ENCODE measurements around the gene ME1.
"Not testable (repeated sequence)": the region's sequence is repeated elsewhere in the genome, so short reads cannot be mapped to it uniquely, and the experiment has no call there.

Gene ME1

DNA sequence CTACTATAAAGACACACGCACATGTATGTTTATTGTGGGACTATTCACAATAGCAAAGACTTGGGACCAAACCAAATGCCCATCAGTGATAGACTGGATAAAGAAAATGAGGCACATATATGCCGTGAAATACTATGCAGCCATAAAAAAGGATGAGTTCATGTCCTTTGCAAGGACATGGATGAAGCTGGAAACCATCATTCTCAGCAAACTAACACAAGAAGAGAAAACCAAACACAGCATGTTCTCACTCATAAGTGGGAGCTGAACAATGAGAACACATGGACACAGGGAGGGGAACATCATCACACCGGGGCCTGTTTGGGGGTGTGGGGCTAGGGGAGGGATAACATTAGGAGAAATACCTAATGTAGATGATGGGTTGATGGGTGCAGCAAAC, 174.1 kb downstream of the ME1 start:
- not testable (repeated sequence) for DNase-seq (ENCODE audit: low read depth in 3 of 3)

DNA sequence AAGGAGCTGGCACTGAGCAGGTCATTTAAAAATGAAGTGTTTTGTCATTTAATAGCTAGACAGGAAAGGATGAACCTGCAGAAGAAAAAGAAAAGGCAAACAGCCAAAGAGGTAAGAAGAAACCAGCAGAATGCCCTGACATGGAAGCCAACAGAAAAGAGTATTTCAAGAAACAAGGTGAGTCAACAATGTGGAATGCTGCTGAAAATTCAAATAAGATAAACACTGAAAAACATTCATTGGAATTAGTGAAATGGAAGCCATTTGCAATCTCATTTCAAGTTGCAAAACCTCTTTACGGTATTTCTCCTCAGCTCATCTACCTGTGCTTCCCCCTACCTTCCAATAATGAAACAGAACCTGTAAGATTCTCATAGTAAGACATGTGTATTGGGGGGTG, 178.1 kb downstream of the ME1 start:
- DNase-seq (ENCODE audit: low read depth in 3 of 3): no peak

DNA sequence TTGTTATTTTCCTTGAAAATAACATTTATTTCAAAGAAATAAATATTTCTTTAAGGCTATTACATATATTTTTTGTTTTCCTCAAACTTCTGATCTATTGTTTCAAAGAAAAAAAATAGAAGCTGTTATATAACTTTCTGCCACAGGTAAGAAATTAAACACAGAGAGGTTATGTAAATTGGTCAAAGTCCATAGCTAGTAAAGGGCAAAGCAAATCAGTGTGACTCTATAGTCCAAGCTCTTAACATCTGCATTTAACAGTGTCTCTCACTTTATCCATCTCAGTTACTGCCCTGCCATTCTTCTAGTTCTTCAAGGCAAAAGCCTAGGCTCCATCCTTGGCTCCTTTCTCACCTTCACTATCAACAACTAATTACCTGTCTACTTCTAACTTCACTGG, 180.6 kb downstream of the ME1 start:
- DNase-seq (ENCODE audit: low read depth in 3 of 3): no peak

DNA sequence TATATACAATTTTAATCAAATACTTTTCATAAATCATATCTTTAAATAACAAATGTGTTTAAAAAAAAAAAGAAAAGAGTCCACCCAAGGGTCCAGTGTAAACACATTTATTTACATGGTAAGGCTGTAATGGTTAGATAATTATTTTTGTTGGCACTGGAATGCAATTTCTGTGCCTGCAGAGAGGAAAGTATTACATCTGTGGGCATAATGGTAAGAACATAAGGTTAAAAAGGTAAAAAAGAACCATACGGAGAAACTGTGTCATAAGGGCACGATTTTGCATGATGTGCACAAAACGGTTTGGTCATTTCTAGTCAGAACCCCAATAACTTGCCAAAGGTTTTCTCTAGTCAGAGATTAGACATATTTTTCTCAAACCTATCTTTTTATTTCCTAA, 183.4 kb downstream of the ME1 start:
- DNase-seq (ENCODE audit: low read depth in 3 of 3): no peak

DNA sequence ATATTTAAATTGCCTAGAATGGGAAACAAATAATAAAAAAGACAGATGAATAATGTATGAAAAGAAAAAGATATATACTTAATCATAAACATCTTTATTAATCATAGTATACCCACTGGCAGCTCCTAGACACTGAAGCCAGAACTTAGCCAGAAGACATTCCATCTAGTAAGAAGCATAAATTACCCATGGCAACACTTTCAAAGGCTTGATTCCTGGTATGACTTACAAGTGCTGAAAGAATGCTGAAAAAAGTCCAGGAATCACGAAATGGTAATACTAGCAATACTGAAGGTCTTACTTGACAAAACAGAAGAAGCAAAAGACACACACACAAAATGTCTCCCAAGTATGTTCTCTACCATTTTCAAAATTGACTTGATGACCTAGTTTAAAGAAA, 199.7 kb downstream of the ME1 start:
- no peak for DNase-seq (ENCODE audit: low read depth in 3 of 3)

DNA sequence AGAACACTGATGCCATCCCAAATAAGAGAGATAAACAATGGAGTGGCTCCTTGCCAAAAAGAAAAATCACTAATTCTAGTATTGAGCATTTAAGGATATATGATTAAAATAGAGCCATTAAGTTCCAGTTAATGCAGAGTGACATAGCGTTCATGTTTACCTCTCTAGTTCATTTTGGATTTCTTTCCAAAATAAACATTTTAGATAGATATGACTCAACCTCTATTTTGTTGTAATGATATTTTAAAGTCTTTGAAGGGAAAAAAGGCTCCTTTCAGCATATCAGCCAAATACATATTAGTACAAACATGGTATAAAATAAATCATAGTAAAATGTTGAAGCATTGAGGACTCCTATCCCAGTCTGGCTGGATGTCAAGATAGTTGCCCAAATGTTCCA, 204.3 kb downstream of the ME1 start:
- no peak for DNase-seq (ENCODE audit: low read depth in 3 of 3)

DNA sequence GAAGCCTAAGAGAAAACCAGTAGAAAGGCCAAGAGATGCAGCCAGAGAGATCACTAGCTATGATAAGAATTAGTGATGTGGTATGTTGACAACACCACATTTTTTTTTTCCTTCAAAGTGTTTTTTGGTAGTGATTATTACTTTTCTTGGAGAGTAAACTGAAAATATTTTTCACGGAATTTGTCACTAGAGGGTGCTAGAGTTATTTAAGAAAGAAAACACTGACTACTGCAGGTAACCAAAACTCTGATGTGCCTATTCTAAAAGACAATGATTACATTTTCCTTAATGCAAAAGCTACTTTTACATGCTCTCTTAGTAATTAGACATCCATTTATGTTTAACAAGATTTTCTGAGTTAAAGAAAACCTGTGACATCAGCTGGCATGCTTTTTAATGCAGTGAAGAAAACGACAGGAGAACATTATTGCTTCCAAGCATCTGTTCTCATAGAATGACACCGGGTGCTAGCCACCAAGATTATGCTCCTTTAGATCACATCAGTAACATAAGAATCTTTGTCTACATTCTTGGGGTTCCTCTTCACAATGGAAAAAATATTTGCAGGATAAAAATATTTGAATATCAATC, 208.9 kb downstream of the ME1 start:
- no peak for DNase-seq (ENCODE audit: low read depth in 3 of 3)

DNA sequence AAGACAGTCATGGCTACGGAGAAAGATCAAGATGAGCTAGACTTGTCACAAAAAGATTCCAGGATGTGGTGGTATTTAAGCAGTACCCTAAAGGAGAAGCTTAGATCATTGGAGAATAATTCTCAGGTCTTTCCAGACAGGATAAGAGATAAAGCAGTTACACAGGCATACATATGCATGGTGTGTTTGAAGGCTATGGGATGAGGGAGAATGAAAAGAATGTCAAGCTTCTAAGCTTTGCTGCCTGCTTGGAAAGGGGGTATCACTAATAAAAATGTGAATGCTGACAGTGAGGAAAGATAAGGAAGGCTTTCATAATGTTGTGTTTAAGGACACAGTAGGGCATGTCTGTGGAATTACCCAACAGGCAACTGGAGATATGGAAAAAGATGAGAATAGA, 209.6 kb downstream of the ME1 start:
- DNase-seq (ENCODE audit: low read depth in 3 of 3): no peak

DNA sequence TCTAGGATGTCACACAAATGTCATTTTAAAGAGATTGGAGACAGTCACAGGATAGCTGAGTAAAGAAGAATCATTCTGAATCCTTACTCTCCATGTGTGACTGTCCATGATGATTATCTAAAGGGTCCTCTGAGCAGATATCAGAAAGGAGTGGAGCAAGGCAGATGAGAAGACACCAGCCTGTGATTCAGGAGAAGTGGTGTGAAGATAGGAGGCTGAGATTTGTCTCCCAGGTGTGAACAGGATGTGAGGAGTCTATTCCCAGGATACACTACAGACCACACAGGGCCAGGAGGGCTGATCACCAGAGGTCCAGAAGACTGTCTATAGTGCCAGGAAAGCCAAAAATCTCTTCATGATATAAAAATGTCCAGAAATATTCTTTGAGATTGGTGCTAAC, 210.7 kb downstream of the ME1 start:
- no peak for DNase-seq (ENCODE audit: low read depth in 3 of 3)

DNA sequence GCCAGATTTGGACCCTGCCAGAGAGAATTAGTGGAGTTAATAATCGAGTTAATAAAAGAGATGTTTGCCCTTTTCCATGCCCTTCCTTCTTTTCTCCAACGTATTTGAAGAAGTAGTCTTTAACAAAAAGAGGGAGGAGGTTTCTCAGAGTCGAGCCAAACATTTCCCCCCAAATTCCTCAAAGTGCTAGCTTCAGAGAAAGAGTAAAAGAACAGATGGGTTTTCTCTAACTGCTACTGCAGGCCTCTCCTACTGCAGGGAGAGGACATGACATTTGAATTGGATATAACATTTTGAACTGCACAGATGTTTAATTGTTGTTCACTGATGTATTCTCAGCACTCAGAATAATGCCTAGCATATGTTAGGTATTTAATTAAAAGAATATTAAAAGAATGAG, 212.2 kb downstream of the ME1 start:
- no peak for DNase-seq (ENCODE audit: low read depth in 3 of 3)

DNA sequence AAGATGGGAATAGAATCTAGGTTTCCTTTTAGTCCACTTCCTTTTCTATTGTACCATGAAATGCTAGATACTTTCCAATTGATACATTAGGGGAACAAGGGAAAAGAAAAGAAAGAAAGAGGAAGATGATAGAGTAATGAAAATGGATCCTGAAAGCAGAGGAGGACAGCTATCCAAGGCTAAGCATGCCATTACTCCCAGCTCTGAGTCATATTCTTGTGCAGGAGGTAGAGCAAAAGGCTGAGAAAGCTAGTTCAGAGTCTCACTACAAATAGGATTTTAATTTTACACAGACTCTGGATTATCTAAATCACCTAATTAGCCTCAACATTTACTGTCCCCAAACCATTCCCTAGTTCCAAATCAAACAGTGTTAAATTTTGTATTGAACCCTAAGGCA, 214.0 kb downstream of the ME1 start:
- DNase-seq (ENCODE audit: low read depth in 3 of 3): no peak

DNA sequence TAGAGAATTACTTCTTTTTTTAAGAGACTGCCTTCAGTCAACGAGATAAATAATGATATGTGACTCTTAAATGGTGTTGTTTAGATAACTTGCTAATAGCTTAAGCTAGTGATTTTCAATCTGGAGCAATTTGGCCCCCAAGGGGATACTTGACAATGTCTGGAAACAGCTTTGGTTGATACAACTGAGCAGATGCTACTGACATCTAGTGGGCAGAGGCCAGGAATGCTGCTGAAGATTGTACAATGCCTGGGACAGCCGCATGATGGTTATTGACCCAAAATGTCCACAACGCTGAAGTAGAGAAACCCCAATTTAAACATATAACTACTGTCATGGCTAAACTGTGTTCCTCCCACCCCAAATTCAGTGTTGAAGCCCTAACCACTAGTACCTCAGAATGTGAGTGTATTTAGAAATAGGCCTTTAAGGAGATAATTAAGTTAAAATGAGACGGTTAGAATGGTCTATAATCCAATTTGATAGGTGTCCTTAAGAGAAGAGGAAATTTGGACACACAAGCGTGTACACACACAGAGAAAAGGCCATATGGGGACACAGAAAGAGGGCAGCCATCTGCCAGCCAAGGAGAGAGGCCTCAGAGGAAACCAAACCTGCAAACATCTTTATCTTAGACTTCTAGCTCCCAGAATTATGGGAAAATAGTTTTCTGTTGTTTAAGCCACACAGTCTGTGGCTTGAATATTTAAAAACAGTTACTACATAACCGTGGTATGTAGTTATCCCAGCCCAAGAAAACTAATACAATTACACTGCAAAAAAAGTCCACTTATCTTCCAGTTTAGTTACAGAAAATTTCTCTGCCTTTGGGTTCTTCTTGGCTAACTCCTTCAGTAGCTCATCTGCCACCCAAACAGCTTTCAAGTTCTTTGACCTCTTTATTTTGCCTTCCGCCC, 215.5 kb downstream of the ME1 start:
- peak; percentile 23 to 34 (median 24) for DNase-seq (ENCODE audit: low read depth in 3 of 3)

DNA sequence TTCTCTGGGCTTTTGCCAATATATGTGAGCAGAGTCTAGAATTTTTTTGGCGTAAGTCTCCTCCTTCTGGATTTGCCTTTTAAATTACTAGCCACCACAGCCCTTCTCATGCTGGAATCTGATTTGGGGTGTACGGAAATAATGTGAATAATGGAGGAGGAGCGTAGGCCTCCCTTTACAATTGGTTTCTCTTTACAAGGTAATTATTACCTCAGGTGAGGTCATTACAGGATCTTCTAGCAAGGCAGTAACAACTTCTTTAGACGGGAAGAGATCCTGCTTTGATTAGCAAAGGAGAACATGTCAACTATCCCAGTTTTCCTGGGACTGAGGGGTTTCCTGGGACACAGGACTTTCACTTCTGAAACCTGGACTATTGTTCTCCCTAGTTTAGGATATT, 228.8 kb downstream of the ME1 start:
- DNase-seq (ENCODE audit: low read depth in 3 of 3): no peak

DNA sequence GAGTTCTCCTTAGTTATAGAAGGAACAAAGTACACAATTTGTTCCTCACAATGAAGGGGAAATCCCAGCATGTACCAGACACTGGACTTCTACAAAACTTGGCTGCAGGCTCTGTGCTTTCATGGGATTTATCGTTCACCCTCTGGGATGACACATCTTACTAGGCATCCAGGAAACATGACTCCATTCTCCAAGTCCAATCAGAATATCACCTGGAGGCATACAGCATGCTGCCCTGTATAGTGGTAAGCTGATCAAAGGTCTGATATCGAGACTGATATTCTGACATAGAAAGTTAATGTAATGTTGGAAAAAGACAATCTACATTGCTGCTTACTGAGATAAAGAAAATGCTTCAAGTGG, 231.0 kb downstream of the ME1 start:
- no peak for DNase-seq (ENCODE audit: low read depth in 3 of 3)

DNA sequence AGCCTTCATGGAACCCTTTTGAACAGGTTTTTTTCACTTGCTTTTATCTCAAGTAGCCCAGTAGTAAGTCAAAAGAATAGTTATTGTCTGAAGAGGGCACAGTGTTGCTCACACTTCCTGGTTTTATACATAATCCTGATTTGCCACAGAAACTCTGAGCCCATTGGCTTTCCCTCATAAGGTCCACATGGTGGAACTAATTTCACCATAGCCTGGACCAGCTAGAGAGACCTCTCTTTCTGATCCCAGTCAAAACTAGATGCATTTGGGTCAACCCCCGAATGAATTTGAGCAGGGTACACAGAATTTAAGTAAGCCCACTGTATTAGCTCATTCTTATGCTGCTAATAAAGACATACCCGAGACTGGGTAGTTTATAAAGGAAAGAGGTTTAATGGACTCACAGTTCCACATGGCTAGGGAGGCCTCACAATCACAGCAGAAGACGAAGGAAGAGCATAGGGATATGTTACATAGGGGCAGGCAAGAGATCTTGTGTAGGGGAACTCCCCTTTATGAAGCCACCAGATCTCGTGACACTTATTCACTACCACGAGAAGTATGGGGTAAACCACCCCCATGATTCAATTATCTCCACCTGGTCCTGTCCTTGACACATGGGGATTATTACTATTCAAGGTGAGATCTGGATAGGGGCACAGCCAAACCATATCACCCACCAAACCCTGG, 231.5 kb downstream of the ME1 start:
- DNase-seq (ENCODE audit: low read depth in 3 of 3): no peak

DNA sequence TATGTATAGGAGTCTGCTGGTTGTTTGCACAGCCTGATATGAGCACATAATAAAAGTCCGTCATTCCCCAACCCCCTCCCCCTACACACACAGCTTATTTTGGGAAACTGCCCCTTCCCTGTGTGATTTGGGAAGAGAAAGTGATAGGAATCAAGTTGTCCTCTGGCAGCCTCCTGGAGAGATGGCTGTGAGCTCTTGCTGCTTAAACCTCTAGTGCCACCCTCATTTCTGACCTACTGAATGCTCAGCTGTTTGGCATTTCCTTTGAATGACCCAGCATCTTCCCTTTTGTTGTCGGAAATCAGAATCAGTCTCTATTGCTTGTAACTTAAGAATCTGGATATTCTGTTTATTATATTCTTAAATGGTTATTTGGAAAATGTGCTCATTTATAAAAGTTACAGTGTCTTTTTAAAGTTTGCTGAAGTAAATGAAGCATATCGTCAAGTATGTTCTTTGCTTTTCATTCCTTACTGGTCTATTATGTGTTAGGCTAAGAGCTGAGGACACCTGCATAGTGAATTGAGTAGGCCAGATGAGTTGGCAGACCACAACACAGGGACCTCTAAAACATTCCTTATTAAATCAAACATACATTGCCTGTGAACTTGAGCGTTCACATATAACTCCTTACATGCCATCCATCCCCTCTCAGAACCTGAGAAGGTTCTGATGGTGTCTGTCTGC, 232.2 kb downstream of the ME1 start:
- no peak for DNase-seq (ENCODE audit: low read depth in 3 of 3)

DNA sequence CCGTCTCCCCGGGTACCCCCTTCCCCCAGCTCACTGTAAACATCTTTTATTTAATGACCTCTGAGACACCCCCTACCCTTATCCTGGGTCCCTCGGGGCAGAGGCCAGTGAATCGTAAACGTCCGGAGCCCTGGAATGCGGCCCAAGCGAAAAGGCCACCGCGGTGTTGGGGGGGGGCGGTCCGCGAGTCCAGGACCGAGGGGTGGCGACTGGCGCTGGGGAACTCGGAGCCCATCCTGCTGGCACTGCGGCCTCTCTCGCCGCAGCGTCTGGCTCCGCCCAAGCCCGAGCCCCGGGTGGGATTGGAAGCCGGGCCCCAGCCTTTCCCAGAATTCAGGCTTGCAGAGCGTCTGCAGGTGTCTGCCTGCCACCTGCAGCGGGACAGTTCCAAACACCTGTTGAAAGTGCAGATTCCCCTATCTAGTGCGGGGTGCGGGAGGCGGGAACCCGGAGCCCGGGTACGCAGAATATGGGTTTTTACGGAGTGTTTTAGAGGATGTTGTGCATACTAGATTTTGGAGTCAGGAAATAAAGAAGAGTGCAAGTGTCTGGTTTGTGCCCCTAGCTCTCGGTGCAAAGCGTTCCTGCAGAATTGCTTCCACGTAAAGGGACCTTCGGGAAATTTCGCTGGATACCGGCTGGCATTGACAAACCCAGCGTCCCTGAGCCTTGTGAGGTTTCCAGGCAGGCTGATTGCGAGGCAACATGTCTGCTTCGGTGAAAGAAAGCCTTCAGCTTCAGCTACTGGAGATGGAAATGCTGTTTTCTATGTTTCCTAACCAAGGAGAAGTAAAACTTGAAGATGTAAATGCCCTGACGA, 236.9 kb downstream of the ME1 start:
- no peak for DNase-seq (ENCODE audit: low read depth in 3 of 3)

DNA sequence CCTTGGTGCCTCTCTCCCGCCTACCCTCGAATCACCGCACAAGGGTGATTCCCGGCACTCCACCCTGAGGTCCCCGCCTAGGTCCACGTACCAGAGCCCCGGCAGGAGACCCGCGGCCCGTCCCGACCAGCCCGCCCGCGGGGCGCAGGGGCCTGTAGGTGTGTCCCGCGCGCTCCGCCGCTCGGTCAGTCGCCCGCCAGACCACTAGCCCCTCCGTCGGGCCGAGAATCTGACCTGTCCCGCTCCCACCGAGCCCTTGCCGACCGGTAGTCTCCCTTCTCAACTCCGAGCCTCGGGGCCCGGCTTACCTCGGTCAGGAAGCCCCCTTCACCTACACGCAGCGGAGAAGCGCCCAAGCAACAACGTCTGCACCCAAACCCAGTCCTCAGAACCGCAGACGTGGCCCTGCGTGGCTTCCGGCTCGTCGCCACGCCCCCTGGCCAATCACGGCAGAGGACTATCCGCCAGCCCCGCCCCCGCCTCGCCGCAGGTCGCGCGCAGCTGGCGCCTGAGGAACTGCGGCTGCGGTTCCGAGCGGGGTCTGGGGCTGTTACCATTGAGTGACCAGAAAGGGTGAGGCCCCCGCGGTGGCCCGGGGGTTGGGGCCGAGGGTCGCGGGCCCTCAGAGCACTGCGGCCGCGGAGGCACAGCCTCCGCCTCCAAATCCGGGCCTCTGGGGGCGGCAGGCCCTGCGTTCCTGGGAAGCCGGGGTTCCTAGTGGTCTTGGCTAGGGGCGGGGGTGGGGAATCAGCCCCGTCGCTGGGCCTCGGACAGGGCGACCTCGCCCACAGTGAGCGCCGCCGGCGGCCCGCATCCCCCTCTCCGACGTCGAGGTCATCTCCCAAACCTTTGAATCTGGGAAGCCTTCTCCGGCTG, 237.7 kb downstream of the ME1 start, which contains the start of the genes PGM3 and RWDD2A:
Gene PGM3 (minus strand): TSS at position 395 of the 876 bp plus-strand sequence. CDS start 2,253 bp downstream, outside the sequence.
Gene RWDD2A (plus strand): TSS at position 487 of the 876 bp plus-strand sequence. CDS start 1,095 bp downstream, outside the sequence.
- DNase-seq (ENCODE audit: low read depth in 3 of 3): peak; percentile 68 to 90 (median 78)

DNA sequence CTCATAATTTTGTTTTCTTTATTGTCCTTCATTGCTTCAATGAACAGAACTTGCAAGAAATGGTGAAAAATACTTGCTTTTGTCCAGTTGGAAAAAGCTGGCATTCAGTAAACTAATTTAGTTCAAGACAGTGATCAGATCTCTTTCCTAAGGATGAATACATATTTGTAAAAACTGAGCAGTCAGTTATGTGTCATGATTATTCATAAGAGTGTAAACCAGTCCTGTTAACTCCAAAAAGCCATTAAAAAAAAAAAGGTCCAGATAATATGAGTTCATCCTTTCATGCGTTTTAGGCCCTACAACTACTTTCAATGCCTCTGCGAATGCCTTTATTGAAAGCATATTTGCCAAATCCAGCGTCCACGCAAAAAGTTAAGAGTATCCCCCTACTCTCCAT, 238.4 kb downstream of the ME1 start:
- DNase-seq (ENCODE audit: low read depth in 3 of 3): no peak

DNA sequence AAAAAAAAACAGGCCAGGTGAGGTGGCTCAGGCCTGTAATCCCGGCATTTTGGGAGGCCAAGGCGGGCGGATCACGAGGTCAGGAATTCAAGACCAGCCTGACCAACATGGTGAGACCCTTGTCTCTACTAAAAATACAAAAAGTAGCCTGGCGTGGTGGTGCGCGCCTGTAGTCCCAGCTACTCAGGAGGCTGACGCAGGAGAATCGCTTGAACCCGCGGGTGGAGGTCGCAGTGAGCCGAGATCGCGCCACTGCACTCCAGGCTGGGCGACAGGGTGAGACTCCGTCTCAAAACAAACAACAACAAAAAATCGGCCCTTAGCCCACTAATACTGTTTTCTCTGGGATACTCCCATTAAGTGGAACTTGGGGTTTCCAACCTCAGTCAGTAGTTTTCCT, 238.9 kb downstream of the ME1 start:
- DNase-seq (ENCODE audit: low read depth in 3 of 3): not testable (repeated sequence)
